HepG2 (cell line): ENCODE measurements around the gene DNAJC4. TPM values are rescaled to one million over a fixed set of nuclear protein-coding genes. Genes with fewer than 3 reads are reported as not detected.

ENCODE experiments used
- ARNT ChIP-seq: fragments of 450-650 bp; IDR thresholded peaks from 2 replicates; pipeline ENCODE4 v1.6.1; 2017
- DR1 ChIP-seq: sonication (generic); formaldehyde crosslinking; IDR thresholded peaks from 2 replicates; pipeline ENCODE4 v1.8.0; 2021; ENCODE audit warnings: mild to moderate bottlenecking, missing genetic modification reagents, inconsistent platforms
- E2F2 ChIP-seq: sonication (generic); formaldehyde crosslinking; IDR thresholded peaks from 2 replicates; pipeline ENCODE4 v1.4.0; 2020; ENCODE audit warnings: missing genetic modification reagents, borderline replicate concordance
- EED ChIP-seq: sonication (generic); formaldehyde crosslinking; IDR thresholded peaks from 2 replicates; pipeline ENCODE4 v1.5.0; 2020; ENCODE audit warnings: mild to moderate bottlenecking, missing genetic modification reagents
- POLR2AphosphoS5 ChIP-seq: IDR thresholded peaks from 2 replicates; pipeline ENCODE4 v1.6.1; 2012; ENCODE audit warnings: low read depth, low read length
- SMARCE1 ChIP-seq: fragments of 450-650 bp; IDR thresholded peaks from 2 replicates; pipeline ENCODE4 v1.6.1; 2017; ENCODE audit warnings: borderline replicate concordance
- ZKSCAN1 ChIP-seq: fragments of 150-350 bp; IDR thresholded peaks from 2 replicates; pipeline ENCODE4 v1.6.1; 2014; ENCODE audit warnings: low read length
- ZMYM2 ChIP-seq: sonication (generic); formaldehyde crosslinking; IDR thresholded peaks from 2 replicates; pipeline ENCODE4 v1.8.0; 2022; ENCODE audit warnings: mild to moderate bottlenecking, missing genetic modification reagents
- ZNF138 ChIP-seq: sonication (generic); formaldehyde crosslinking; IDR thresholded peaks from 2 replicates; pipeline ENCODE4 v1.5.0; 2020; ENCODE audit warnings: mild to moderate bottlenecking, low read depth, missing genetic modification reagents
- ZNF331 ChIP-seq: sonication (generic); formaldehyde crosslinking; IDR thresholded peaks from 2 replicates; pipeline ENCODE4 v1.4.0; 2020; ENCODE audit warnings: missing genetic modification reagents
- ZNF510 ChIP-seq: sonication (generic); formaldehyde crosslinking; IDR thresholded peaks from 2 replicates; pipeline ENCODE4 v1.4.0; 2020; ENCODE audit warnings: low read depth, mild to moderate bottlenecking, missing genetic modification reagents
- ZNF563 ChIP-seq: sonication (generic); formaldehyde crosslinking; IDR thresholded peaks from 2 replicates; pipeline ENCODE4 v1.8.0; 2022; ENCODE audit warnings: mild to moderate bottlenecking, moderate library complexity, missing genetic modification reagents
- ZNF615 ChIP-seq: sonication (generic); formaldehyde crosslinking; IDR thresholded peaks from 2 replicates; pipeline ENCODE4 v1.5.0; 2020; ENCODE audit warnings: mild to moderate bottlenecking, missing genetic modification reagents, borderline replicate concordance
- ZNF646 ChIP-seq: sonication (generic); formaldehyde crosslinking; IDR thresholded peaks from 2 replicates; pipeline ENCODE4 v1.9.0; 2021; ENCODE audit warnings: mild to moderate bottlenecking, missing genetic modification reagents
- ZNF883 ChIP-seq: sonication (generic); formaldehyde crosslinking; IDR thresholded peaks from 2 replicates; pipeline ENCODE4 v1.5.1; 2020; ENCODE audit warnings: mild to moderate bottlenecking, missing genetic modification reagents; ENCODE audit errors: not compliant biosample characterization
- ZUFSP ChIP-seq: sonication (generic); formaldehyde crosslinking; IDR thresholded peaks from 2 replicates; pipeline ENCODE4 v1.9.0; 2021; ENCODE audit warnings: missing genetic modification reagents, mild to moderate bottlenecking, borderline replicate concordance
- polyA plus RNA-seq, 8 experiments: library from polyadenylated mRNA; depleted of rRNA in 3 of 8; stranded (reverse) in 7 of 8; unstranded in 1 of 8; fragments of >200 nt; fragmentation: Illumina TruSeq in 4 of 8; extraction: Trizol in 4 of 8; gene quantifications; 2 replicates each; pipeline versions ENCODE4 v1.2.1 to v1.2.3, GENCODE V29; 2011 to 2016; ENCODE audit warnings: low read depth in 4 of 8, missing spikeins in 1 of 8, mixed read lengths in 1 of 8; ENCODE audit not compliant: insufficient read depth in 1 of 8
- total RNA-seq, 5 experiments: library from RNA; depleted of rRNA; stranded (reverse); fragments of >200 nt; fragmentation: Illumina TruSeq; extraction: Trizol; gene quantifications; 2 replicates each; pipeline ENCODE4 v1.2.3, GENCODE V29; 2016; ENCODE audit warnings: low read depth in 1 of 5
- TF ChIP-seq, protein P1 (sequence below): sonication (generic); formaldehyde crosslinking; IDR thresholded peaks from 2 replicates; pipeline ENCODE4 v1.5.0; 2020; ENCODE audit warnings: missing genetic modification reagents
- TF ChIP-seq, protein P2 (sequence below): sonication (generic); formaldehyde crosslinking; IDR thresholded peaks from 2 replicates; pipeline ENCODE4 v1.5.1; 2020; ENCODE audit warnings: missing genetic modification reagents, mild to moderate bottlenecking, borderline replicate concordance

The DNAJC4 gene
- total and polyA plus RNA-seq, 2 of the 13 experiments (the other 11 are each of a cell fraction or from before 2014, with no cell fraction given): 10.3 to 60.8 TPM

DNA sequence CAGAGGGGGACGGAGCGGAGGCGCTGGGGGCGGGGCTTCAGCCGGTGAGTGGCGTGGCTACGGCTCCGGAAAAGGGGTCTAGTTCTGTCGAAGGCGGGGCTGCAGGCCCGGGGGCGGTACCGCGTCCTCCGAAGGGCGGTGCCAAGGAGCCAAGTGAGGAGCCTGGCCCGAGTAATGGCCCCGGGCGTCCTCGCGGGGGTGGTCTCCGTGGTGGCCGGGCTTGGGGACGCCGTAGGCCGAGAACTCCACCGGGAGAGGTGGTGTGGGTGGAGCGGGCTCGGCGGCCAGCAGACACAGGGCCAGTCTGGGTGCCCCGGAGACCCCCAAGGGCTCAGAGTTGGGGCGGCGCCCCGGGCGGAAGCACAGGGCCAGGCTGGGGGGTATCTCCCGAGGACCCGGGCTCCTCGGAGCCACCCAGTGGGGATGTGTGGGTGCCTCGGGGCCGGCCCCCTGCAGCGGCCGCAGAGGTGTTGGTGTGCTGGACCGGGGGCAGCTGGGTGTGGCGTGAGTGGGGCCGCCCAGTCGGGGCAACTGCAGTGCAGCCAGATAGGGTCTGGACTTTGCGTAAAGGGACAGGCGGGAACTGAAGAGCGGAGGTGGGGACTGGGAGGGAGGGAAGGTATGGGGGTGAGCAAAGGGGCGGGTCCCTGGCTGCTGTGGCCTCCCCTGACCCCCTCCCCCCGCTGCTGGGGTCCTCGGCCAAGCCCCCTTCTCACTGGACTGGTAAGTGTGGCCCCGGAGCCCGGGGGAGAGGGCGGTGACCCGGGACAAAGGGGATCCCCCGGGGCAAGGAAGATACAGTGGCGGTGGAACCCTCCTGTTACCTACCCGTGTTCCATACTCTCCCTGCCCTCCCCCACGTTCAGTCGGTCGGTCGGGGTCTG lies 11.4 kb downstream of the DNAJC4 start (continued):
- TF ChIP-seq ZNF646 (CRISPR knock-in tag) (no peak), E2F2 (CRISPR knock-in tag) (no peak), ZNF510 (CRISPR knock-in tag) (0 out of 2 replicates have a peak, but pooled peaks have one; percentile 17), ARNT (no peak), ZNF883 (no peak), ZKSCAN1 (no peak), ZNF615 (no peak), POLR2AphosphoS5 (peak; percentile 73; the same call in 1 of the 2 replicates), ZUFSP (CRISPR knock-in tag) (no peak), SMARCE1 (no peak), DR1 (CRISPR knock-in tag) (no peak), ZNF138 (CRISPR knock-in tag) (no peak), ZMYM2 (CRISPR knock-in tag) (no peak), ZNF563 (CRISPR knock-in tag) (peak; percentile 25; the same call in 1 of the 2 replicates), ZNF331 (CRISPR knock-in tag) (0 out of 2 replicates have a peak, but pooled peaks have one; percentile 4), EED (CRISPR knock-in tag) (peak; percentile 79; the same call in 1 of the 2 replicates)
- TF ChIP-seq, protein P1, sequence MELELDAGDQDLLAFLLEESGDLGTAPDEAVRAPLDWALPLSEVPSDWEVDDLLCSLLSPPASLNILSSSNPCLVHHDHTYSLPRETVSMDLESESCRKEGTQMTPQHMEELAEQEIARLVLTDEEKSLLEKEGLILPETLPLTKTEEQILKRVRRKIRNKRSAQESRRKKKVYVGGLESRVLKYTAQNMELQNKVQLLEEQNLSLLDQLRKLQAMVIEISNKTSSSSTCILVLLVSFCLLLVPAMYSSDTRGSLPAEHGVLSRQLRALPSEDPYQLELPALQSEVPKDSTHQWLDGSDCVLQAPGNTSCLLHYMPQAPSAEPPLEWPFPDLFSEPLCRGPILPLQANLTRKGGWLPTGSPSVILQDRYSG (CRISPR knock-in tag): no peak
- TF ChIP-seq, protein P2, sequence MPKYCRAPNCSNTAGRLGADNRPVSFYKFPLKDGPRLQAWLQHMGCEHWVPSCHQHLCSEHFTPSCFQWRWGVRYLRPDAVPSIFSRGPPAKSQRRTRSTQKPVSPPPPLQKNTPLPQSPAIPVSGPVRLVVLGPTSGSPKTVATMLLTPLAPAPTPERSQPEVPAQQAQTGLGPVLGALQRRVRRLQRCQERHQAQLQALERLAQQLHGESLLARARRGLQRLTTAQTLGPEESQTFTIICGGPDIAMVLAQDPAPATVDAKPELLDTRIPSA (CRISPR knock-in tag): peak; percentile 76; the same call in 1 of the 2 replicates
